ENCODE results near the gene PPM1M.

Gene PPM1M

GRCh38 chr3:52294320-52295150 is 49.0 kb downstream of the PPM1M start:
- no peak for DNase-seq

GRCh38 chr3:52295671-52296208 is 50.2 kb downstream of the PPM1M start:
- no peak for DNase-seq

- no peak for DNase-seq
Observed at GRCh38 chr3:52297242-52298148, 51.9 kb downstream of the PPM1M start.

GRCh38 chr3:52298149-52299098 is 52.9 kb downstream of the PPM1M start:
- DNase-seq, result no peak

- DNase-seq, result no peak
Observed at GRCh38 chr3:52299247-52299878, 53.8 kb downstream of the PPM1M start.

Measured in anterior cingulate cortex (tissue), 58 donors.